Memory B cell (primary cell): ENCODE data around the gene NAT10.
A peak's percentile ranks its signal among the peaks of the same experiment; 100 is the strongest.

Experiments
- ATAC-seq: fragments of 150-1000 bp; cut with Tn5 transposase; 2 replicates; pipeline ENCODE4 v1.10.0; 2021; ENCODE audit warnings: low read depth, mild to moderate bottlenecking, moderate library complexity
- DNase-seq, 2 donors: peaks; one replicate each; pipeline ENCODE4 v3.0.0; 2022; ENCODE audit warnings: low spot score in 2 of 2
- H3K27ac Mint-ChIP-seq: one replicate; pipeline ENCODE4 v1.8.0; 2022; ENCODE audit warnings: mild to moderate bottlenecking, moderate library complexity, mixed read lengths
- H3K27me3 Mint-ChIP-seq: one replicate; pipeline ENCODE4 v1.8.0; 2022; ENCODE audit warnings: mixed read lengths
- H3K36me3 Mint-ChIP-seq: one replicate; pipeline ENCODE4 v1.8.0; 2022; ENCODE audit warnings: mild to moderate bottlenecking, mixed read lengths
- H3K4me1 Mint-ChIP-seq: one replicate; pipeline ENCODE4 v1.8.0; 2022; ENCODE audit warnings: mixed read lengths
- H3K4me3 Mint-ChIP-seq: one replicate; pipeline ENCODE4 v1.8.0; 2022; ENCODE audit warnings: mild to moderate bottlenecking, moderate library complexity, mixed read lengths
- H3K9me3 Mint-ChIP-seq: one replicate; pipeline ENCODE4 v1.8.0; 2022; ENCODE audit warnings: mixed read lengths

Gene NAT10

DNA sequence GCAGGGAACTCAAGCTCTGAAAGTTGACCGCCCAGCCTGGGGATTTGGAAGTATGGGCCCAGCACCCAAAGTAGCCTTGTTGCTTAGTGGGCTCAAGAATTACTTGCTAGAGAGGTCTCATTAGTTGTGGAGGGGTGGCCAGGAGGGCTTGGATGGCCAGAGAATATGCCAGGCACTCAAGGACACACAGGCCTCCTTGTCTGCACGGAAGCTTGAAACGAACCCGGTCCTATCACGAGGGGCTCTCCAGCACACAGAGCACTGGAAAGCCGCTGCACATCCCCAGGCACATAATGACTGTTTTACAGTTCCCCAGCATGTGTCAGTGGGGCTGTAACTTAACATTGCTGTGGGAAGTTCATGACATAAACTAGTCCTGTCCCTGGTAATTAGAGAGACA, 55.9 kb downstream of the NAT10 start:
- Mint-ChIP-seq H3K36me3 (no peaks in the 10 kb centered on the region), H3K27ac (no peak overlapping the region), H3K9me3 (no peaks in the 10 kb centered on the region), H3K4me3 (no peak overlapping the region), H3K27me3 (no peaks in the 10 kb centered on the region), H3K4me1 (no peaks in the 10 kb centered on the region)
- no peak for DNase-seq
- ATAC-seq: no peak

DNA sequence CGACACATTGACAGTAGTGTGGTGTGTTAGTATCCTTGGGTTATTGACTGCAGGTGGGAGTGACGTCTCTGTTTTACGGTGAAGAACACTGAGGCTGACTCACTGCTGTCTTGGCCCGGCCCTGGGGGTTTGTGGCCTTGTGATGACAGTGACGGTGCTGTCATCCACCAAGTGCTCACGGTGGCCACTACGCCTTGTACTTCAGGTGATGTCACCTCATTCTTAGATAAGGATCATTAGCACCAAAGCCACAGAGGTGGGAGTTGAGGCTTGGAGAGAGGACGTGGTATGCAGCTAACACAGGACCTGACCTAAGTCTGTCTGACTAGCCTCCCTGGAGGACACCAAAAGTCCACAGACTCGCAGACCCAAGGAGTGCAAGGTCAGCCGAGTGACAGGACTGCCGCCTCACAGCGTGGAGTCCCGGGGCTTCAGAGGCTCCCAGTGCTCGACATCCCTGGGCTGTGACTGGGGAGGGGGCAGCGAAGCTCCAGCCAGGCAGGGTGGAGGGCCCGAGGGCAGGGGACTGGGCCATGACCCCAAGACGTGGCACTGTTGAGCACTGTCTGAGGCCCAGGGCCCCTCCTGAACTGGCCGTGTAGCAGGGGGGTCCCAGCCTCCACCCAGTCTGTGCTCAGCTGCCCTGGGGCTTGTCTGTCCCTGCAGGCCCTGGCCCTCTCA, 56.5 kb downstream of the NAT10 start:
- H3K9me3 Mint-ChIP-seq: no peaks in the 10 kb centered on the region

DNA sequence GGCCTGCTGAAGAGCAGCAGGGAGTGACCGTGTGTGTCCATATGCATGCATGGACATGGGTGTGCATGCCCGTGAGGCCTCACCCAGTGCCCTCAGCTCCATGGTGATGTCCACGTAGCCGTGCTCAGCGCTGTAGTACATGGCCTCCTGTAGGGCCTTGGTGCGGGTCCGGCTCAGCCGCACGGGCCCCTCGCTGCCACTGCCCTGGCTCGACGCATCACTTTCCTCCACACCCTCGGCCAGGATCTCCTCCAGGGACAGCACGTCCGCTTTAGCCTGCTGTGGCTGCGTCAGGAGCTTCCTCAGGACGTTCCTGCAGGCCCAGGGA, 57.0 kb downstream of the NAT10 start:
- no peak overlapping the region for H3K27ac Mint-ChIP-seq
- H3K9me3 Mint-ChIP-seq: no peaks in the 10 kb centered on the region
- peaks cover 2% of the 10 kb centered on the region for H3K36me3 Mint-ChIP-seq
- DNase-seq (no peak), ATAC-seq (no peak)
- H3K4me3 Mint-ChIP-seq: no peak overlapping the region
- no peaks in the 10 kb centered on the region for H3K4me1 Mint-ChIP-seq
- peaks cover 2% of the 10 kb centered on the region for H3K27me3 Mint-ChIP-seq

More for the DNA sequence above, 56.5 kb downstream of the NAT10 start:
- ATAC-seq (no peak), DNase-seq (no peak)
- H3K36me3 Mint-ChIP-seq: no peaks in the 10 kb centered on the region
- no peak overlapping the region for H3K4me3 Mint-ChIP-seq
- H3K4me1 Mint-ChIP-seq: no peaks in the 10 kb centered on the region
- no peak overlapping the region for H3K27ac Mint-ChIP-seq
- H3K27me3 Mint-ChIP-seq: no peaks in the 10 kb centered on the region

DNA sequence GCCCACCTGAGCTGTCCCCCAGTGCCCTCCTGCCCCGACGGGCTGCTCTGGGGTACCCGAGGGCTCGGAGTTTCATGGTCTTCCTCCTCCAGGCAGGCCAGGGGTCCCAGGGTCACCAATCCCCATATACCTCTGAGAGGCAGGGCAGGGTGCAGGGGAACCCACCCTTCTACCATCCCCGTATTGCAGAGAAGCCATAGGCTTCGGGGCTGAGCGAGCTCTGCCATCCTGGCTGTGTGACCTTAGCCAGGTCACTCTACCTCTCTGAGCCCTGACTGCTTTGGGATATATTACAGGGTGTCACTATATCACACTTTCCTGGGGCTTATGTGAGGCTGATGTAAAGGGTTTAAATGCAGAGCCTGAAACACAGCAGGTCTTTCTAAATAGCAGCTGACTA, 57.4 kb downstream of the NAT10 start:
- Mint-ChIP-seq H3K9me3 (no peaks in the 10 kb centered on the region), H3K36me3 (peaks cover 2% of the 10 kb centered on the region), H3K27ac (no peak overlapping the region), H3K27me3 (peaks cover 2% of the 10 kb centered on the region), H3K4me3 (no peak overlapping the region), H3K4me1 (no peaks in the 10 kb centered on the region)
- no peak for DNase-seq
- ATAC-seq: no peak

DNA sequence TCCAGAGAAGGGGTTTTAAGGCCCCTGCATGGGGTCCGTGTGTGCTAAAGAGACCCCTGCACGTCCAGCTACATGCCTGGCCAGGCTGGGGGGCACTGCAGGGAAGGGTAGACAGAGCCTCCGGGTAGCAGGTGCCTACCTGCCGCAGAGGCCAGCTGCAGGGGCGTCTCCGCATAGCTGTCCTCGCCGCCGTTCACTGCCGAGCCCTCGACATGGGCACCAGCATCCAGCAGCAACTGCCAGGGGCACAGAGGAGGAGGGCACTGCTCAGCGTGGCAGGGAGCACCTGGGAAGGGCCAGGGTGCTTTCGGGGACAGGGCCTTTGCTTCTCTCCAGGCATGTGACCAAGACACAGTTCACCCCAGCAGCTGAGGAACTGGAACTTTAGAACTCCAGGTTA, 59.7 kb downstream of the NAT10 start:
- peaks cover 2% of the 10 kb centered on the region for H3K36me3 Mint-ChIP-seq
- peaks cover 2% of the 10 kb centered on the region for H3K27me3 Mint-ChIP-seq
- DNase-seq (no peak), ATAC-seq (no peak)
- no peaks in the 10 kb centered on the region for H3K4me1 Mint-ChIP-seq
- no peak overlapping the region for H3K27ac Mint-ChIP-seq
- no peak overlapping the region for H3K4me3 Mint-ChIP-seq
- no peaks in the 10 kb centered on the region for H3K9me3 Mint-ChIP-seq

DNA sequence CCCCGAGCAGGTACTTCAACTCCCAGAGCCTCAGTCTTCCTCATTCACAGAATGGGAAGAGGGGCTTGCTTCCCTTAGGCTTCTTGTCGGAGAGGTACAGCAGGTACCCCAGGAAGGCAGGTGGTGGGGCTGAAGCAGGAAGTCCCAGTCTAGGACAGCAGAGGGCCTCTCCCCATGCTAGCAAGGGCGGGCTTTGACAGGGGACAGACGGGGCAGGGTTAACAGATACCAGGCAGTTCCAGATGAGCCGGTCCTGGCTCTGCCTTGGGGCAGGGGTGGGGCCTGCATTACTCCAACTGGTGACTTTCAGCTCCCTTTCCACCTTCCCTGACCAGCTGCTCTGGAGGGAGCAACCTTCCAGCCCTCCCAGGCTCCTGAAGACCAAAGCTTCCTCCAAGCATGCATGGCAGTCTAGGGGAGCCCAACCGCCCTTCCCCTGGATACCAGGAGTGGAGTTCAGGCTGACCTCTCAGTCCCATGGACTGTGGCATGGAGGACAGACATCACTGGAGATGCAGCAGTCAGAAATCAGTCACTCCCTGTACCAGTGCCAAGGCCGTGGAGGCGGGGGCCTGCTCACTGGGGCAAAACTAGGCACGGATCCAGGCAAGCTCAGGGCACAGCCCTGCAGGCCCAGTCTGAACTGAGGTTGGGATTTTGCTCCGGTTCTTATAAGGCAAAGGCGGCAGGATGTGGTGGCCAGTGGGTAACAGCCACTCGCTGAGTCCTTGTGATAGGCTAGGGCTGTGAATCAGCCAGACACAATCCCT, 60.5 kb downstream of the NAT10 start:
- no peaks in the 10 kb centered on the region for H3K9me3 Mint-ChIP-seq
- peaks cover 2% of the 10 kb centered on the region for H3K36me3 Mint-ChIP-seq
- H3K27me3 Mint-ChIP-seq: peaks cover 2% of the 10 kb centered on the region
- no peak overlapping the region for H3K27ac Mint-ChIP-seq
- ATAC-seq: no peak
- no peak overlapping the region for H3K4me3 Mint-ChIP-seq
- no peaks in the 10 kb centered on the region for H3K4me1 Mint-ChIP-seq
- DNase-seq: no peak

DNA sequence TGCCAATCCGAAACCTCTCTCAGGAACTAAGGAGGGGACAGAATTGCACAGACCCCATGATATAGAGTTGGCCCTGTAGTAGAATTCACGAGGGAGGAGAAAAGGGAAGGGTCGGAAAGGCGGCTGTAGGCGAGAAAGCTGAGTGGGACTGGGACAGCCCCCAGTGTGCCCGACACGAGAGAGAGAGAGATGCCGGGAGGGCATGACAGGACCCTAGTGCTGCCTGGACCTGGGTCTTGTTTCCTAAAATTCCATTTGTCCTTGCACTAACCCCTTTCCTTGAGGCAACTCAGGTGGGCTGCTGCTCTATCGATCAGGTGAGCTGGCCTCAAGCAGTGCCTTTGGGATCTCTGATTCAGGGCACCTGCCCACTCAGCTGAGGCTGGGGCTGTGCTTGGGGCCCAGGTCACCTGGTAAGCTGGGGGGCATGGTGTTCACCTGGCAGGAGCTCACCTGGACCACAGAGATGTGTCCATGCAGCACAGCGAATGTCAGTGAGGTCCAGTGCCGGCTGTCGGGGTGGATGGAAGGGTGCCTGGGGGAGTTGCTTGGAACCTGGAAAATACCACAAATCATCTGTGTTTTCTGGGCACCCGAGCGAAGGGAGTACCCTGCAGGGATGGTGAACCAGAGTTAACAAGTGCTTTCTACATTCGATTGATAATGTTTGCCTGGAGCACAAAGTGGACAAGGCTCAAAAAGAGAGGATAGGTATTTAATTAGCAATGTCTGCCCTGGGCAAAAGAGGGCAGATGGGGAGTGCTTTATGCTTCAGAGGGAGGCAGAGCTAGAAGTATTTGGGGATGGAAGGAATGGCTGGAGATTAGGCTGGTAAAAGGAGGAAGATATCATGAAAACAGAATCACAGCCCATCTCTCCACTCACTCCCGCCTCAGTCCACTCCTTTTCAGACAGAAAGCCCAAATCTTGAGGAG, 61.6 kb downstream of the NAT10 start:
- peaks cover 2% of the 10 kb centered on the region for H3K36me3 Mint-ChIP-seq
- no peaks in the 10 kb centered on the region for H3K4me1 Mint-ChIP-seq
- ATAC-seq: no peak
- H3K27me3 Mint-ChIP-seq: peaks cover 2% of the 10 kb centered on the region
- H3K9me3 Mint-ChIP-seq: no peaks in the 10 kb centered on the region
- no peak overlapping the region for H3K4me3 Mint-ChIP-seq
- no peak overlapping the region for H3K27ac Mint-ChIP-seq
- no peak for DNase-seq

DNA sequence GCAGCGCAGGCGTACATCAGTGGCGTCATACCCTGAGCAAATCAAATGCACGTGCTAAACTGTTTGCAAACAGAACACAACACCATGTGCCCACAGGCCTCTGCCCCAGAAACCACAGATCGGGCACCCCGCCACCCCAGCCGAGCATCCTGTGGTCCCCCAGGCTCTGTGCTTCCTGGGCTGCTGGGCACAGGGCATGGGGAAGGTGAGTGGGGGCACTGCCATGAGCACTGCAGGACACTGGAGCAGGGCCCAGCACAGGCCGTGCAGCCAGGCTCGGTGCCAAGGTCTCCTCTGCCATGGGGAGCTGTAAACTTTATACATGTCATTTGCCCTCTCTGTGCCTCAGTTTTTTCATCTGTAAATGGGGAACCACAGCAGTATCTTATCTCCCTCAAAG, 62.5 kb downstream of the NAT10 start:
- no peak for ATAC-seq
- H3K4me3 Mint-ChIP-seq: no peak overlapping the region
- no peak for DNase-seq
- no peaks in the 10 kb centered on the region for H3K9me3 Mint-ChIP-seq
- H3K36me3 Mint-ChIP-seq: peaks cover 2% of the 10 kb centered on the region
- H3K4me1 Mint-ChIP-seq: no peaks in the 10 kb centered on the region
- no peak overlapping the region for H3K27ac Mint-ChIP-seq
- peaks cover 2% of the 10 kb centered on the region for H3K27me3 Mint-ChIP-seq

DNA sequence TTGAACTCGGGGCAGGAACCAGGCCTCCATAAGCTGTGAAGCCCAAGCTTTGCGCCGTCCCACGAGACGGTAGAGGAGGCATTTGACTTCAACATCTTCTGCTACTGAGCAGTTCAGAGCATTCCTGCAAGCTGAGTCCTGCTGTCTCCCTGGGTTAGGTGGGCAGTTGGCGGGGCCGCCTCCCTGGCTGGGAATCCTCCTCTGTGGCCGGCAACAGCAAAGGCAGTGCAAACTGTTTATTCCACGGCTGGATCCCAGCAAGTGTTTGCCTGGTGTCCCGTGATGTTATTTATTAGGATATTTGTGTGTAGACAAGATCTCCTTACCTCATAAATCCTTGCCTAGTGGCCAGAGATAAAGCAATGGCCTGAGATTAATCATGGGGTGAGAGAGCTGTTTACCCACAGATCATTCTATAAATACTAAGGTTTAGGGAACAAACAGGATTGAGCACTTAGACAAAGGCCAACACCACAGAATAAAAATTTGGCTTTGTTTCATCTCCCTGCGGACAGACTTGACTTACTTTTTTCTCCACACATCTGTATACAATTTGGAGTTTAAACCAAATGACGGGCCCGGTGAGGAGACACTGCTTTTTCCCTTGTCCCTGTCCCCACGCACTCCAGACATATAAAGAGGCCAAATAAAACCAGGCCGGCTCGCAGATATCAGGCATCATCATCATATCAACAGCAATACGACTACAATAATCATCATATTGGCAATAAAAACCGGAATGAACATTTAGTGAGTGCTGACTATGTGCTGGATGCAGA, 63.4 kb downstream of the NAT10 start:
- no peak for ATAC-seq
- peaks cover 2% of the 10 kb centered on the region for H3K27me3 Mint-ChIP-seq

DNA sequence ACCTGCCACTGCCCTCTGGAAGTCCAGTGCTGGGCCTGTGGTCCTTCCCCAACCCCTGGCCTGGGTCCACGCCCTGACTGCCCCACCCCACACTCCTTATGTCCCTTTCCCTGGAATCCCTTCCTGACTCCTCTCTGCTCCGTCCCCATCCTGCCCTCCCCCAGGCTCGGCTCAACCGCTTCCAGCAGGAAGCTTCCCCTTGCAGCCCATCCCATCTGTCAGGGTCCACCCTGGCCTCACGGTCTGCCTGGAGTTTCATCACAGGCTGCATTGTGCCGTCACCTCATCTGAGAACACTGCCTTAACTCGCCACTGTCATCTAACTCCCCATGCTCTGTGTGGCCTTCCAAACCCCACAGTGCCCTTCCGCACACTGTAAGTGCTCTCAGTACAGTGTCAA, 64.3 kb downstream of the NAT10 start:
- Mint-ChIP-seq H3K9me3 (no peaks in the 10 kb centered on the region), H3K27ac (no peak overlapping the region), H3K36me3 (peaks cover 2% of the 10 kb centered on the region), H3K4me1 (no peaks in the 10 kb centered on the region), H3K4me3 (no peak overlapping the region), H3K27me3 (peaks cover 2% of the 10 kb centered on the region)
- ATAC-seq: no peak
- DNase-seq: no peak

More for the DNA sequence above, 63.4 kb downstream of the NAT10 start:
- H3K36me3 Mint-ChIP-seq: peaks cover 2% of the 10 kb centered on the region
- H3K4me3 Mint-ChIP-seq: no peak overlapping the region
- no peak overlapping the region for H3K27ac Mint-ChIP-seq
- H3K9me3 Mint-ChIP-seq: no peaks in the 10 kb centered on the region
- DNase-seq: no peak
- no peaks in the 10 kb centered on the region for H3K4me1 Mint-ChIP-seq

DNA sequence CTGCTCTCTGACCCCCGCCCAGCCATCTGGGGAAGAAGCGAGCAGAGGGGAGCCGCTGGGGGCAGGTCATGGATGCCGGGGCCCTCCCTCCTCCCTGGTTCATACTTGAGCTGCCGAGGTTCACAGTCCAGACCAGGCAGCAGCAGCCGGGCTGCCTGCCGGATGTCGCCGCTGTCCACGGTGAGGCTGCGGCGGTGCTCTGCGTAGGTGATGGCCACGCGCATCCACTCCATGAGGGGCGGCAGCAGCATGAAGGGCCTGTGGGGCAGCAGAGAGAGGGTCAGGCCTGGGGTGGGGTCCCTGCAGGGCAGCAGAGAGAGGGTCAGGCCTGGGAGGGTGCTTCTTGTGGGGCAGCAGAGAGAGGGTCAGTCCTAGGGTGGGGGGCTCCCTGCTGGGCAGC, 67.6 kb downstream of the NAT10 start:
- Mint-ChIP-seq H3K27me3 (no peaks in the 10 kb centered on the region), H3K27ac (no peak overlapping the region), H3K9me3 (no peaks in the 10 kb centered on the region), H3K36me3 (no peaks in the 10 kb centered on the region), H3K4me1 (no peaks in the 10 kb centered on the region), H3K4me3 (no peak overlapping the region)
- DNase-seq (no peak), ATAC-seq (no peak)

DNA sequence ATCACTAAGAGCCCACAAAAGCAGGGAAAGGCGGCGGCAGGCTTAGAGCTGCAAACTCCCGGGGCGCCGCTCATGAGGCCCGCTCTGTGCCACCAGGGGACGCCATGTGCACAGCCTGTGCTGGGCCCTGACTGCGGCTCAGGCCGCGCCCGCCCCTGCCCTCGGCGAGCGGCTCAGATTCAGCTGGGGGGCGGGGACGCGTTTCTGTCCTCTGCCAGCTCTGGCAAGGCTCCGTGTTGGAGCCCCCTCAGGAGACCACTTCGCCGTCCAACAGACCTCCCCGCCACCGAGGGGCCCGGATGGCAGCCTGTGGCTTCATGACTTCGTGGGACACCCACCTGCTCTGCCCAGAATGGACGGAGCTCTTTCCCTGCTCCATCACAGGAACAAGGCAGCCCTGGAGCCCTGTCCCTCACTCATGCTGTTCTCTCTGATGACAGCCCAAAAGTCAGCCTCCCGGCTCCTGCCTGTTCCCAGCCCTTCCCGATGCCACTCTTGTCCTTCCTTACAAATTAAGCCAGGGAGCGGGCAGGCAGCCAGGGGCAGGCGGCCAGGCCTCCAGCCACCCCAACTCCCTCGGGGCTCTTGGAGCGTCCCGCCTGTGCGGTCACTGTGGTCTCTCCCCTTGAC, 69.1 kb downstream of the NAT10 start:
- DNase-seq: peak; percentile 74 to 86
- Mint-ChIP-seq H3K27ac (peak overlapping the region; percentile 65), H3K4me1 (no peaks in the 10 kb centered on the region)

DNA sequence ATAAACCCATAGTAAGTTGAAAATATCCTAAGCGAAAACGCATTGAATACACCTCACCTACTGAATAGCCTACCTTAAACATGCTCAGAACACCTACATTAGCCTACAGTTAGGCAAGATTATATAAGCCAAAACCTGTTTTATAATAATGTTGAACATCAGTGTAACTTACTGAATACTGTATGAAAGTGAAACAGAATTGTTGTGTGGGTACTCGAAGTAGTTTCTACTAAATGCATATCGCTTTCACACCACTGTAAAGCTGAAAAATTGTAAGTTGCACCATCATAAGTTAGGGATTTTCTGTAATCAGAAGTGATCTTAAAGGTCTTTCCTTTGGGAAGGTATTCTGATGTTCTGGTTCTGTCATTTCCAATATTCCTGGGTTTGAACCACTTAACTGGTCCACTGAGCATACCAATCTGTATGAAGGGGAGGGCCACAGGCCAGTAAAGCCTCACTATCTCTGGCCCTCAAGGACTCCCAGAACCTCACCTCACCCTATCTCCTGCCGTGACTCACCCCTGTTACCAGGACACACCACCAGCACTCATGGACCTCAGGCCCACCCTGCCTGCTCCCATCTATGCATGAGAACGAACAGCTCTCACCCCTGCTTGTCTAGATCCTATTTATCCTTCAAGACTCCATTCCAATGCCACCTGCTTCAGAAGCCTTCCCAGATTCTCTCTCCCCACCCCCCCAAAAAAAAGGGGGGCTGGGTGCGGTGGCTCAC, 70.0 kb downstream of the NAT10 start:
- Mint-ChIP-seq H3K27ac (no peak overlapping the region), H3K27me3 (no peaks in the 10 kb centered on the region), H3K36me3 (no peaks in the 10 kb centered on the region), H3K9me3 (no peaks in the 10 kb centered on the region), H3K4me3 (no peak overlapping the region), H3K4me1 (no peaks in the 10 kb centered on the region)
- DNase-seq: no peak
- ATAC-seq: no peak

More for the DNA sequence above, 69.1 kb downstream of the NAT10 start:
- peak overlapping the region; percentile 69 for H3K4me3 Mint-ChIP-seq
- H3K9me3 Mint-ChIP-seq: no peaks in the 10 kb centered on the region
- H3K36me3 Mint-ChIP-seq: no peaks in the 10 kb centered on the region
- ATAC-seq: peak; percentile 99
- no peaks in the 10 kb centered on the region for H3K27me3 Mint-ChIP-seq
